ENCODE results near the gene SVEP1.

DNA sequence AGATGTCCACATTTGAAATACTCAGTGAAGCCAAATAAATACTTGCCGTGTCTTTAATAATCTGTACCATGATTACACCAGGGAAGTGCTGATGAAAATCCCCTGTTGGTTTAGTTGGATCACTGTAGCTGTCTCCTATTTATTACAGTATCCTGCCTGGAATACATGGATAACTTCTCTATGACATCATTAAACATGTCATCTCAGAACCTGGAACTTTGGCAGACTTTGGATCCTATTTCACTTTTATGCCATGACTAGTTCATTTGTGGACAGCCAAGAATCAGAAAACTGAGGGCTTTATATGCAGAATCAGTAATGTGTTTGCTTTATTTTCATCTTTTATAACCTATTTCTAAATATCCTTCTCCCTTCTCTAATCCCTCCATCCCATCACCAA lies 241.8 kb downstream of the SVEP1 start, which contains the start of gene TXNDC8:
- TF ChIP-seq CTCF (IDR thresholded peaks at IDR 0.05) = no peak
- no peak for TF ChIP-seq POLR2AphosphoS5 (IDR thresholded peaks at IDR 0.05)

All from gastroesophageal sphincter (tissue), 3 donors.